Measurements from ENCODE around the gene ELL2.
"Not testable (repeated sequence)": the region's sequence is repeated elsewhere in the genome, so short reads cannot be mapped to it uniquely, and the experiment has no call there.

Gene ELL2

DNA sequence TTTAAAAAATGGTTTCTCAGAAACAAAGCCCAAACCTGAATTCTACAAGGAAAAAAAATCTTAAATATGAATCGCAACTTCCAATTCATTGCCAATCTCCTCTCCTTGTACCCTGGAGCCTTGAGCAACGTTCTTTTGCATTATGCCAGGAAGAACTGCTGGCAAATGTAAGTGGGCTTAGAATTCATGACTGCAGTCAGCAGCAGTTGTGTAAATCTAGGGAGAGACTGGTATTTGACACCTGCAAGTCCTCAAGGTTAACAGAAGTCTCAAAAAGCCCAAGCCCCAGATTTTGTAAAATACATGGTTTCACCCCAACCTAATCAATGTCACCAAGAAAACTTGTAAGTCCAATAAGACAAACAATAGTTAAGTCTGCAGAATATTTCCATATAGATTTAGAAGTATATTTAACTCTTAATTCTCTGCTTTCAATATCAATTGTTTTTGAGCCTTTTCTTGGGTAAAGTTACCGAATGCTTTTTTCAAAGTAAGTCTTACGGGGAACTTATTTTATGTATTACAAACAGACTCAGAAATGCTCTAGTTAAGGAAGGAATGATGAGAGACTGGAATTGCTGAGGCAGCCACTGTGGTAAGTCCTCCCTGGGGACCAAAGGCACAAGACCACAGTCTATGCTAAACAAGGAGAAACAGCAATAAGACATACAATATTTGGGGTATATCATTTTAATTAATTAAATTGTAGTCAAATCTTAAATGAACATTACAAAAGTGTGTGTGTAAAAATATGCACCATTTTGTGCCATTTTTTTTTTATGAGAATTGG is 31.3 kb downstream of the ELL2 start:
- TF ChIP-seq, protein P1, sequence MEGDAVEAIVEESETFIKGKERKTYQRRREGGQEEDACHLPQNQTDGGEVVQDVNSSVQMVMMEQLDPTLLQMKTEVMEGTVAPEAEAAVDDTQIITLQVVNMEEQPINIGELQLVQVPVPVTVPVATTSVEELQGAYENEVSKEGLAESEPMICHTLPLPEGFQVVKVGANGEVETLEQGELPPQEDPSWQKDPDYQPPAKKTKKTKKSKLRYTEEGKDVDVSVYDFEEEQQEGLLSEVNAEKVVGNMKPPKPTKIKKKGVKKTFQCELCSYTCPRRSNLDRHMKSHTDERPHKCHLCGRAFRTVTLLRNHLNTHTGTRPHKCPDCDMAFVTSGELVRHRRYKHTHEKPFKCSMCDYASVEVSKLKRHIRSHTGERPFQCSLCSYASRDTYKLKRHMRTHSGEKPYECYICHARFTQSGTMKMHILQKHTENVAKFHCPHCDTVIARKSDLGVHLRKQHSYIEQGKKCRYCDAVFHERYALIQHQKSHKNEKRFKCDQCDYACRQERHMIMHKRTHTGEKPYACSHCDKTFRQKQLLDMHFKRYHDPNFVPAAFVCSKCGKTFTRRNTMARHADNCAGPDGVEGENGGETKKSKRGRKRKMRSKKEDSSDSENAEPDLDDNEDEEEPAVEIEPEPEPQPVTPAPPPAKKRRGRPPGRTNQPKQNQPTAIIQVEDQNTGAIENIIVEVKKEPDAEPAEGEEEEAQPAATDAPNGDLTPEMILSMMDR (IDR thresholded peaks at IDR 0.05; ENCODE audit: insufficient read depth, missing control alignments), result no peak
- DNase-seq (ENCODE audit: insufficient read length, low spot score), result no peak
- no peak for FAIRE-seq

DNA sequence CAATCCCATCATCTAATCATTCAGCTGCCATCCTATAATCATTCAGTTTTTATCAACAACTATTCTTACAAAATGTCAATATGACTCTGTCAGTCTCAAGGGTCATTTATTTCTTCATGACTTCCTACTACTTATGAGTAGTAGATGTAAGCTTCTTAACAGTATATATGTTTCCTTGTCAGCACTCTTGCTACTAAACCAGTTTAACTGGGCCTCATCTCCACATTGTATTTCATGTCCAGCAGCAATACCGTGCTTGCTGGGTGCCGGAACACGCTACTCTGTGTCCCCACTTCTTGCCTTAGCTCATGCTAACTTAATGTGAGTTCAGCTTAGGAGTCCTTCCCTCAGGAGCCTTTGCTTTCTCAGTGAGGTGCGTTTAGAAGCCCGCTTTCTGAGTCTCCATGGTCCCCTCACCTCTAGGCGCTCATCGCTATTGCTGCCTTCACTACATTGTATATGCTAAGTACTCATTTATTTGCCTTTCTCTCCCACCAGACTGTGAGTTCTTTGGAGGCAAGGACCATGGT is 32.9 kb downstream of the ELL2 start:
- TF ChIP-seq, protein P1 (IDR thresholded peaks at IDR 0.05; ENCODE audit: insufficient read depth, missing control alignments), result no peak
- DNase-seq (ENCODE audit: insufficient read length, low spot score) (no peak), FAIRE-seq (no peak)

DNA sequence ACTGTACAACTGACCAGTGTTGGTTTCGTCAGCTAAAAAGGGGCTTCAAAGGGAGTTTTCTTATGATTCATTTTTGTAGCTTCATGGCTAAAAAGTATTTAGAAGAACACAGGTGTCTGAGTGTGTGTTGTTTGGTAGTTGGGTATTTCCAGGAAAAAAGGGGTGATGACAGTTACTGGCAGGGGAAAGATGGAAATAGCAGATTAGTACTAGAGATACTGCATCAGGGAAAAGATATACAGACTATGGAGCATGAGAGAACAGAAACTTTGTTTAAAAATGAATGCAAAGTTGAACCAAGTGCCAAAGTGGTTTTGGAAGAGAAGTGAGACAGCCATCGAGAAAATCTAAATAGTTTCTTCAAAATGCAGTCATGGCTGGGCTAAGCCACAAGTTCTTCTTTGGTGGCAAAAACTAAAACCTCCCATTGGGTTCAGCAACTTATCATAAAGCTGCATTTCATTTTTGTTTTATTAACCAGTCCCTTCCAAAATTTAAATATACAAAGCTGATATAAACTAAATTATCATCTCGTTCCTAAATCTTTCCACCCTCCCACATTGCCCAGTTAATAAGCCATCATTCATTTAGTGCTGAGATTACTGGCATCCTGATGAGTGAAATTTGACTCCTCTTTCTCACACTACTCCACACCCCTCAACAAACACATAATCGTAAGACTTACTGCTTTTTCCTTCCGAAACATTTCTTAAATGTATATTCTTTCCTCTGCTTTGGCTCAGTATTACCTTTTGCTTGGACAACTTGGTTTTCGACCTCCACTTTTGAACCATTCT is 33.5 kb downstream of the ELL2 start:
- TF ChIP-seq, protein P1 (IDR thresholded peaks at IDR 0.05; ENCODE audit: insufficient read depth, missing control alignments), result no peak
- DNase-seq (ENCODE audit: insufficient read length, low spot score), result no peak
- FAIRE-seq, result no peak

DNA sequence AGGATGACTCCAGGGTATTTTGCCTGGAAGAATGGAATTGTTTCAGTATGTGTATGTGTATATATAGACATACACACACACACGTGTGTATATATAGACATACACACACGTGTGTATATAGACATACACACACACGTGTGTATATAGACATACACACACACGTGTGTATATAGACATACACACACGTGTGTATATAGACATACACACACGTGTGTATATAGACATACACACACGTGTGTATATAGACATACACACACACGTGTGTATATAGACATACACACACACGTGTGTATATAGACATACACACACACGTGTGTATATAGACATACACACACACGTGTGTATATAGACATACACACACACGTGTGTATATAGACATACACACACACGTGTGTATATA is 34.4 kb downstream of the ELL2 start:
- not testable (repeated sequence) for DNase-seq (ENCODE audit: insufficient read length, low spot score); FAIRE-seq

DNA sequence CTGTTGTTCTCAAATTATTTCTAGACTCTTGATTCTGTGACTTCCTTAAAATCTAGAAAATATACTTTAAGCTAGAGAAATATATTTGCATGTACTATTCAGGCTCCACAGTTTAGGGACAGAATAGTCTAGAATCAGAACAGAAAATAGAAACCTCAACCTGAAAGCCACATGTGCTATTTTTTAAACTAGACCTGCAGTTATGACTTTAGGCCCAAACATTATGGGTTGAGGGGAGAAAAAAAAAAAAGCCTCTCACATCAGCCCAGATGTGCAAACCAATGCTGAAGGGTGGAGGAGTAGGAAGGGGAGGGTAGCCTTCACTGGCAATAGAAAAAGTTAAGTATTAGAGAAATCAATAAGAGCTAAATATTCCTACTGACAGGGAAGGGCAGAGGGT is 35.7 kb downstream of the ELL2 start:
- DNase-seq (ENCODE audit: insufficient read length, low spot score), result no peak
- FAIRE-seq, result no peak
- TF ChIP-seq, protein P1 (IDR thresholded peaks at IDR 0.05; ENCODE audit: insufficient read depth, missing control alignments), result no peak

DNA sequence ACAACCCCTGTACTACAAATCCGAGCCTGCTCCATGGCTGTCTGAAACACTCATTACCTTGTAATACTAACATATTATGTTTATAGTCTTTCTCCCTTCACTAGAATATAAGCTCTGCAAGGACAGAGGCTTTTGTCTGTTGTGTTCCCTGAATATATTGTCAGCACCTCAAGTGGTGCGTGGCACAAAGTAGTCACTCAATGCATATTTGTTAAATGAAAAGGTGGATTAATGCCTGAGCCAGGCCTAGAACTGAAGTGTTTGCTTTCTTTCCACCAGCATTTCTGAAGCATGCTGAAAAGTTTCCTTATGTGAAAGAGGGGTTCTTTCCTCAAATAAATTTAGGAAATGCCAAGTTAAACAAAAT is 36.3 kb downstream of the ELL2 start:
- TF ChIP-seq, protein P1 (IDR thresholded peaks at IDR 0.05; ENCODE audit: insufficient read depth, missing control alignments), result no peak
- DNase-seq (ENCODE audit: insufficient read length, low spot score) (no peak), FAIRE-seq (no peak)

DNA sequence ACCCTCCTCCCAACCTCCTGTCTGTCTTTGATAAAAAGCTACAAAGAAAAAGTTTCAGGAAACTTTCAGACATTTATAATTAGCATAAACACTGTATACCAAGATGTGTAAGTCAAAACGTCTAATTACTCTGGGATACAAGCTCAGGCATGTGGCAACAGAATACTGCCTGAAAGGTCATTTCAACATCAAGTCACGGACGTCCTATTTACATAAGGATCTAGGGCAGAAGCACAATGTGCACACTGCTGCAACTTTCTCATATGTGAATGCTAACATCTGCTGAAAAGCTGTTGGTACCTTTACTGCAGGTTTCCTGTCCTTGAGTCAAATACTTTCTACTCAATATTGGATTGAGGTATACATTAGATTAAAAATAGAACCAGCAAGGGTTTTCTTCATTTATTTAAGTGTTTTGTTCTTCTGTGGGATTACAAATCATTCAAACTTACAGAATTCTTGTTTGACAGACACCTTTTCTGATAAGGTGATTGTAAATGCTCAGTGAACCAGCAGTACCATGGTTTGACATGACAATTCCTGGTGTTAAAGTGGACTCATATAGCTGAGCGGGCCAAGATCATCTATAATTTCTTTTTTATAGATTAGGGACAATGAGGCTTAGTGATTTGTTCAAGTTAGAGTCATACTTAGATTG is 36.8 kb downstream of the ELL2 start:
- FAIRE-seq (no peak), DNase-seq (ENCODE audit: insufficient read length, low spot score) (no peak)
- TF ChIP-seq, protein P1 (IDR thresholded peaks at IDR 0.05; ENCODE audit: insufficient read depth, missing control alignments), result no peak
